SHP77 treated with DMSO at 0.1 percent for 48 hours (cell line): ENCODE data around the gene RNF121.

ENCODE experiments used
- DNase-seq: peaks from one replicate; lab custom pipeline; 2025; lab: John Stamatoyannopoulos, UW

The RNF121 gene

DNA sequence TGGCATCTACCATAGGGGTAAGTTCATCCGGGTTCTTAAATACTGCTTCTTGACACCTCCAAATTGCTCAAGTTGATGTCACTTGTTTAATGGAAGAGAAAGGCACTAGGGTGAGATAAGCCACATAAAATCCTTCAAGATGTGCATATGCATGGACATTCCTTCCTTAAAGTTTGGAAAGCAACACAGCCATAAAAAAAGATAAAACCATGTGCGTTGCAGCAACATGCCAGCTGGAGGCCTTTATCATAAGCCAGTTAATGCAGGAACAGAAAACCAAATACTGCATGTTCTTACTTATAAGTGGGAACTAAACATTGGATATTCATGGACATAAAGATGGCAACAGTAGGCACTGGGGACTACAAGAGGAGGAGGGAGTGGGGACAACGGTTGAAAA lies 61.9 kb downstream of the RNF121 start:
- no peak for DNase-seq

DNA sequence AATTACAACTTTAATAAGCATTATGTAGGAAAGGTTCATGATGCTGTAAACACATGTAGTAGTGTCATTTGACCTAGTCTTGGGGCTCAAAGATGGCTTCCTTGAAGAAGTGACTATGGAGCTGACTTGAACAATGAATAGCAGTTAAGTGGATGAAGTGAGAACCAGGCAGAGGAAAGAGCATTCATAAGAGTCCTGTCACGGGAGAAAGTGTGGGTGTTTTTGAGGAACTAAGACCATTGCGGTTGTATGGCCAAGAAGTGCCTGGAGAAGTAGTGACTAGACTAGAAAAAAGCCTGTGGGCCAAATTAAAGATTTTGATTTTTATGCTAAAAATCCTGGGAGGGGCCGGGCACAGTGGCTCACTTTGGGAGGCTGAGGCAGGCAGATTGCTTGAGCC lies 62.6 kb downstream of the RNF121 start:
- no peak for DNase-seq

DNA sequence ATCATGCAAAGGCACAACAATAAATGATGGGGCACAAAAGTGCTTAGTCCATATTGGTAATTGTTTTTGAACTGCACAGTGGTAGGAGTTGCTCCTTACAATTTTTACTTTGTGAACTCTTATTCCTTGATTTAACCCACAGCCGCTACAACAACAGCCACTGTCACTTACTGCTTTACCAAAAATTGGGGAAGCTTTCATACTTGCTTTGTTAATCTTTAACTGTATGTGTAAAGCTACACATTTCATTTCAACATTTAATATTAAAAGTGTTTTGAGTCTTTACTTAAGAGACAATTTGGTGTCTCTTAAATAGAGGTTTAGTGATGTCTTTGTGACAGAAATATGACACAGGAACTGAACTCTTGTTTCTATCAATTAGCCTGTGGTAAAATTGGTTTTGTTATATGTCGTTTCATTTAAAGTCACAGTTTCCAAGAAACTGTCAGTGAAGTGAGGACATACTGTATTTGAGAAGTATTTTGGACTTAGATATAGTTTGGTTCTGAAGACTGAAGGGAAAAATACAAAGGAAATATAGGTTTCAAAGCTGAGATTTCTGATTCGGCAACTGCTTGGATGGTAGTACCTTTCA lies 63.4 kb downstream of the RNF121 start:
- DNase-seq, result no peak

DNA sequence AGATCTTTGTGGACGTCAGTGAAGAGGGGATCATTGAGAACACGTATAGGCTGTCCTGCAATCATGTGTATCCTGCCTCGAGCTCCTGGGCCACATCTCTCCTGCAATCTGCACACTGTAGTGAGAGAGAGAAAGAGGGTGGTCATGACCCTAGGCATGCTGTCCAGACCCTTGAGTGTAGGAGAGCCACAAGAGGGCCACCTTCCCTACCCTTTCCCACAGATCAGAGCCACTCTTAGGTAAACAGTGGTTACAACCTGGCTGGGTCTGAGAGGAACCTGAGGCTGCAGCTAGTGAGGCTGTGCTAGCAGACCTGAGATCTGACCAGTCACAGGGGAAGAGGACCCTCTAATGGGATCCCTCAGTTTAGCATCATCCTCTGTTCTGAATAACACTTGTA lies 65.9 kb downstream of the RNF121 start:
- DNase-seq, result no peak

DNA sequence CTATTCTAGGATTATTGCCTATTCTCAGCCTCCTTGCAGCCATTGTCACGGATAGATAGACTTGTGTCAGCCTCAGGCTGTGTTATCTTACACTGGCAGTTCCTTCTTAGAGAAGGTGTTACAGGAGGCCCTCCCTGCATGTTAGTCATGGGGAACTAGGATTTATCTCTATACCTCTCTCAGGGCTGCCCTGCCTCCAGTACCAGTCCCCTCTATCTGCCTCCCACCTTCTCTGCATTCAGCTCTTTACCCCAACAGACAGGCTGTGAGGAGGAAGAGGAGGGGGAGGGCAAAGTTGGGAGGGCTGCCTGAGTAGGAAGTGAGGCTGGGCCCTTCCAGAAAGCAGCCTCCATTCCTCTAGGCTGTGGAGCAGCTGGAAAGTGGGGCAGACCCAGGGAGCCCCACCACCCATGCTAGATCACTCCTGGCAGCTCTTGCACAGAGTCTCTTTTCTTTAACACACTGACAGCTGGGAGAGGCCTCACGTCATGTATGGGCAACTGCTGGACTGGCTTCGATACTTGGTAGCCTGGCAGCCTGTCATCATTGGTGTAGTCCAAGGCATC lies 67.0 kb downstream of the RNF121 start:
- DNase-seq, result no peak

DNA sequence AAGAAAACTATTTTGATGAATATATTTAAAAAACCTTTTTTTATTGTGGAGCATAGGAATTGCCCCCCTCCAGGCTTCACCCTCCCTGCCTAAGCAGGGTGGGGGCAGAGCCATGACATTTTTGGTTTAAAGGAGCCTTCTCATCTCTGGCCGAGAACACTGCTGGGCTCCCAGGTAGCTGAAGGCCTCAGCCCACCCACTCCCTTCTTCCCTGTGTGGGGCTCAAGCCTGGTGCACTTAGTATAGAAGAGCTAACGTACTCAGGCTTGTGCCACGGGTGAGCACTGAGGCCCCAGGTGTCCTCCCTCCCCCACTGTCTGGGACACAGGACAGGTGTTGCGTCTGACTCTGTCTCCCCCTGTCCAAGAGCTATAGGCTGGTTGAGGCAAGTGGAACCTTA lies 67.7 kb downstream of the RNF121 start:
- DNase-seq, result no peak

DNA sequence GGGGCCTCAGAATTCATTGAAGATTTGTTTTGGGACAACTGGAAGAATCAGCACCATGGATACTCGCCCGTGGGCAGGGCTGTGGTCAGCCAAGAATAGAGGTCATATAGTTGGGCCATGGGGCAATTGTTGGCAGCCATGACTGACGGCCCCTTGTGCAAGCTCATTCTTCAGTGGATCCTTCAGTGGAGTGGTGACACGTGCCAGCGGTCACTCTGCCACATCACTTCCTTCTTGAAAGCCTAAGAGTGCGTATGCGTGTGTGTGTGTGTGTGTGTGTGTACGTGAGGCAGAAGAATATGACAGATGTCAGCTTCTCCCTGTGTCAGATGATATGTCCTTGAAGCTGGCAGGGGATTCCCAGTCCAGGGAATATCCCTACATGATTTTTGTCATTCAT lies 68.1 kb downstream of the RNF121 start:
- DNase-seq, result no peak

DNA sequence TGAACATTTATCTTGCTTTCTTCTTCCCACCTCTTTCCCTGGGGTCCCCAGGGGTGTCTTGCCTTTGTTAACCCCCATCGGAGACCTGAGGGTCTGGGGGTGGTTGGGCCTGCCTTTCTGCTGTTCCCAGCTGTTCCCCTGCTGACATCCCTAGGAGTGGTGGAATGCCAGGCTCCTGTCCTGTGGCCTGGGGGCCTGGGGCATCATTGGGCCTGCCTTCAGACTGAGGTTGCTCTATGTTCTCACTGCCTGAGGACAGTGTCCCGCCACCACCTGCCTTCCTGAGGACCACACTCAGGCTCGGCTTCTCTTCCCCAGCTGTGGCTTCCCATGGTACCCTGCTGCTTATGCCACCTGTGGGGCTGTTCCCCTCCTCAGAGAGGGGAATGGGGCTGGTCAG lies 68.7 kb downstream of the RNF121 start:
- no peak for DNase-seq

DNA sequence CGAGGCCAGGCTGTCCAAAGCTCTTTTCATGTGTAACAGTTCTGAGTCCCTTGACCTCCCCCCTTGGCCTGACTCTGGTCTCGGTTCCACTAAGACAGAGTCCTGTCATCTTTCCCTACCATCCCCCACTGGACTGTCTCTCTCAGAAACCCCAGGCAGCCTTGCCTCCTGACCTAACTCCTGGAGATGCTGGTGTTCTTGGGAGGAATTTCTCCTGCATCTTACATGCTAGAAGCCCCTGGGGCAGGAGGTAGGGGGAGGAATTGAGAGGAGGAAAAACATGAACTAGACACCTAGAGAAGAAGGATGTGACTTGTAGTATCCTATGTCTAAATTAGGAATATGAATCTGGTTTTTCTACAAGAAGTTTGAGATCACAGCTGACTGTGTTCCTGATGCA lies 69.2 kb downstream of the RNF121 start:
- DNase-seq, result no peak

DNA sequence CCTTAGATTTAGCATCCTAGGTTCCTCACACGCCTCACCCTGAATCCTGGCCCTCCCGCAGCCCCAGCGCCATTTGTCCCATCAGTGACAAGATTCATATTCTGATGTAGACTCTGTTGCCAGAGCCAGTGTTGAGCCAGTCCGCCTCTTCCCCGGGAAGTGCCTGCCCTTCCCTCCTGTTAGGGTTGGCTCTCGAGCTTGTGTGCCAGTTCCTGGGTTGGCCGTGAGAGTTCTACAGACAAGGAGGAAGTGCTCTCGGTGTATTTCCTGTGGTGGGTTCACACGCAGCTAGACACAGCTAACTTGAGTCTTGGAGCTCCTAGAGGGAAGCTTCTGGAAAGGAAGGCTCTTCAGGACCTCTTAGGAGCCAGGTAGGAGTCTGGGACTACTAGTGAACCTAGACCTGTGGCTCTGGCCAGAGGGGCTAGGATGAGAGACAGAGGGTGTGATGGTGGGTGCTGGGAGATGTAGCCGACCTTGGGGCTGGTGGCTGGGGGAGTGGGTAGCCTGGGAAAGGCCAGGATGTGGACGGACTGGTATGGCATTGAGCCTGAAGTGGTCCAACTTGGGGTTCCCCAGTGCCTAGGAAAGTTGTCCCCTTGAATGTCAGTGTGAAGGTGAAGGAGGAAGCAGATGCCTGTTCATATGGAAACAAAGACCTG lies 69.9 kb downstream of the RNF121 start, which contains the start of gene IL18BP:
Gene IL18BP (plus strand): TSS at position 261 of the 662 bp plus-strand sequence. CDS start 1,076 bp downstream, outside the sequence.
- DNase-seq, result no peak

DNA sequence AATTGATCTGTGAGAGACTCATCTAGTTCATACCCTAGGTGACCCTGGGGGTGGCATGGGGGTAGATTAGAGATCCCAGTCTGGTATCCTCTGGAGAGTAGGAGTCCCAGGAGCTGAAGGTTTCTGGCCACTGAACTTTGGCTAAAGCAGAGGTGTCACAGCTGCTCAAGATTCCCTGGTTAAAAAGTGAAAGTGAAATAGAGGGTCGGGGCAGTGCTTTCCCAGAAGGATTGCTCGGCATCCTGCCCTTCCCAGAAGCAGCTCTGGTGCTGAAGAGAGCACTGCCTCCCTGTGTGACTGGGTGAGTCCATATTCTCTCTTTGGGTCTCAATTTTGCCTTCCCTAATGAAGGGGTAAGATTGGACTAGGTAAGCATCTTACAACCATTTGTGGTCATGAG lies 70.5 kb downstream of the RNF121 start:
- DNase-seq, result no peak

DNA sequence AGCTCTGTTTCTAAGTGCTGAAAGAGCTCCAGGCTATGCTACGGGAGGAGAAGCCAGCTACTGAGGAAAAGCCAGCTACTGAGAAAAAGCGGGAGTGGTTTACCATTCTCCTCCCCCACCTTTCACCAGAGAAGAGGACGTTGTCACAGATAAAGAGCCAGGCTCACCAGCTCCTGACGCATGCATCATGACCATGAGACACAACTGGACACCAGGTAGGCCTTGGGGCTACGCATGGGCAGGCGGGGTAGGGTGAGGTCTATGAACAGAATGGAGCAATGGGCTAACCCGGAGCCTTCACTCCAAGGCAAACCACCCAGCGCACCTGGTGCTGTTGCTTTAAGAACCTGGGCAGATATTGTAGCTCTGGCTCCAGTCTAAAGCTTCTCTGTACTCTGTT lies 71.0 kb downstream of the RNF121 start:
- DNase-seq, result no peak

DNA sequence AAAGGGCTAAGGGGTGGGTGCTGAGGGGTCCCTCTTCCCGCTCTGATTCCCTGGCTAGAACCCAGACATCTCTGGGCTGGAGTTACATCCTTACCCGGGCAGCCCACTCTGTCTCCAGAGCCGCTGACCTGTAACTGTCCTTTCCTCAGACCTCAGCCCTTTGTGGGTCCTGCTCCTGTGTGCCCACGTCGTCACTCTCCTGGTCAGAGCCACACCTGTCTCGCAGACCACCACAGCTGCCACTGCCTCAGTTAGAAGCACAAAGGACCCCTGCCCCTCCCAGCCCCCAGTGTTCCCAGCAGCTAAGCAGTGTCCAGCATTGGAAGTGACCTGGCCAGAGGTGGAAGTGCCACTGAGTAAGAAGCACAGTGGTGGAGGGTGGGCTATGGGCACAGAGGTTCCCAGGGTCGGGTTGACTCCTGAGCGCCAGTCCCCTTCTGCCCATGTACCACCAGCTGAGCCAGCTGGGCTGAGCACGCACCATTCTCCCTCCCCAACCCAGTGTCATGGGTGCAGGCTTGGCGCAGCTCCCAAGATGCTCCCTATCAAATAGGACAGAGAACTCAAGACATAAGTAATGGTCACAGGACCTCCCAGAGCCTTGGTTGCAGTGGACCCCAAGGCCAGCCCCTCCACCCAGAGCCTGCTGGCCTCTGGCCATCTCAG lies 71.5 kb downstream of the RNF121 start:
- DNase-seq, result no peak

DNA sequence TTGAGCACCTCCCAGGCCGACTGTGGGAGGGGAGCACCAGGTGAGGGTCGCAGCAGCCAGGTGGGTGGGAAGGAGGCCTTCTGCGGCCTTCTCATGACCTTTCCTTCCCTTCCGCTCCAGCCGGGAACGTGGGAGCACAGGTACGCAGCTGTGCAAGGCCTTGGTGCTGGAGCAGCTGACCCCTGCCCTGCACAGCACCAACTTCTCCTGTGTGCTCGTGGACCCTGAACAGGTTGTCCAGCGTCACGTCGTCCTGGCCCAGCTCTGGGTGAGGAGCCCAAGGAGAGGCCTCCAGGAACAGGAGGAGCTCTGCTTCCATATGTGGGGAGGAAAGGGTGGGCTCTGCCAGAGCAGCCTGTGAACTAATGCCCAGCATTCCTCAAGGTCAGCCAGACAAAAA lies 72.4 kb downstream of the RNF121 start:
- DNase-seq, result no peak

DNA sequence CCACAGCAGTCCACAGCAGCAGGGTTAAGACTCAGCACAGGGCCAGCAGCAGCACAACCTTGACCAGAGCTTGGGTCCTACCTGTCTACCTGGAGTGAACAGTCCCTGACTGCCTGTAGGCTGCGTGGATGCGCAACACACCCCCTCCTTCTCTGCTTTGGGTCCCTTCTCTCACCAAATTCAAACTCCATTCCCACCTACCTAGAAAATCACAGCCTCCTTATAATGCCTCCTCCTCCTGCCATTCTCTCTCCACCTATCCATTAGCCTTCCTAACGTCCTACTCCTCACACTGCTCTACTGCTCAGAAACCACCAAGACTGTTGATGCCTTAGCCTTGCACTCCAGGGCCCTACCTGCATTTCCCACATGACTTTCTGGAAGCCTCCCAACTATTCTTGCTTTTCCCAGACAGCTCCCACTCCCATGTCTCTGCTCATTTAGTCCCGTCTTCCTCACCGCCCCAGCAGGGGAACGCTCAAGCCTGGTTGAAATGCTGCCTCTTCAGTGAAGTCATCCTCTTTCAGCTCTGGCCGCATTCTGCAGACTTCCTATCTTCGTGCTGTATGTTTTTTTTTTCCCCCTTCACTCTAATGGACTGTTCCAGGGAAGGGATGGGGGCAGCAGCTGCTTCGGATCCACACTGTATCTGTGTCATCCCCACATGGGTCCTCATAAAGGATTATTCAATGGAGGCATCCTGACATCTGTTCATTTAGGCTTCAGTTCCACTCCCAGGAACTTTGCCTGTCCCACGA lies 73.2 kb downstream of the RNF121 start:
- no peak for DNase-seq

DNA sequence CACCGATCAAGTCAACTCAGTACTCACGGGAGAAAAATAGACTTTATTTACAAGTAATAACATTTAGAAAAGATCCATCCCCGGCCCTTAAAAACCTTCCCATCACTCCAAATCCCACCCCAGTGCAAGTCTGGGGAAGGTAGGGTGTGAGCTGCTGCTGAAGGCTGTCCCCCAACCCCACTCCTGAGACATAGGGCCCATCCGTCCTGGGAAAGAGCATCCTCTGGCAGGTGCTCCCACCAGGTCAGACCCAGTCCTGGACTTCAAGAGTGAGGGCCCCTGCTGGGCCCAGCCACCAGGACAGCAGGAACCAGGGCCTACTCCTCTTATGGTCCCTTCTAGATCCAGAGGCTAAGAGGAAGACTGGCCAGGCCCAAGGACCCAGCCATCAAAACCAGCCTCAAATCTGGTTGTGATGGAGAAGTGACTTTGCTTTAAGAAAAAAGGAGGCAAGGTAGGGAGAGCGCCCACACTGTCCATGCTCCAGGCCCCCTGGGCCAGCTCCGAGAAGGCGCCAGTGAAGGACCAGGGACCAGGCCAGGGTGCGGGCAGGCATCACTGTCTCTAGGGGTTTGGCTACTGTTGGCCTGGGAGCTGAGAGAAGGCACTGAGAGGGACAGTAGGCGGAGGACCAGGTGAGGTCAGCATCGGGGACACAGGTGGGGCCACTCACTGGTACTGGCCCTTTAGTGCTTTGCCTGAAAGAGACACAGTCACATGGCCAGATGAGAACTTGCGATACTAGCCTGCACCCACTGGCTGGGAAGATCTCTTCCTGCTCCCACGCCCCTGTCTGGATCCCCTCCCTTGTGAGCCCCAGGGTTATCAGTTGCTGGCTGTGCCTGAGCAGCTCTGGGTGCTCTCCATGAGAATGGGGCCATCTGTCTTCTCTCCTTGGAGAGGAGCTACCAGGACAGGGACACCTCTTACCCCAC lies 74.3 kb downstream of the RNF121 start:
- no peak for DNase-seq

DNA sequence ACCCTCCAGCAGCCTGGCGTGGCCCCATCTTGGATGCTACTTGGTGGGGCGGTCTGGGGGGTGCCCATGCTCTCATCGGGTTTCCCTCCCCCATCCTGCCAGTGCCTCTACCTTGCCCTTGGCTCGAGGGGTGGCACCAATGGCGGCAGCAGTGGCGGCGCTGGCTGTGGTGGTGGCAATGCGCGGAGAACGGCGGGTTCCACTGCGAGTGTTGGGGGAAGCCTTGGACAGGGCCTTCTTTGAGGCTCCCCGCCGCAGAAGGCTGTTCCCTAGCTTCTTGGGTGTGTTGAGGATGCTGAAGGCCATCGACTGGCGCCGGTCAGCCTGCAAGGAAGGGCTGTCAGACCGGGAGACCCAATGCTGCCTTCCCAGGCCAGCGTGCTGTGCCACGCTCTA lies 74.9 kb downstream of the RNF121 start:
- DNase-seq, result no peak

DNA sequence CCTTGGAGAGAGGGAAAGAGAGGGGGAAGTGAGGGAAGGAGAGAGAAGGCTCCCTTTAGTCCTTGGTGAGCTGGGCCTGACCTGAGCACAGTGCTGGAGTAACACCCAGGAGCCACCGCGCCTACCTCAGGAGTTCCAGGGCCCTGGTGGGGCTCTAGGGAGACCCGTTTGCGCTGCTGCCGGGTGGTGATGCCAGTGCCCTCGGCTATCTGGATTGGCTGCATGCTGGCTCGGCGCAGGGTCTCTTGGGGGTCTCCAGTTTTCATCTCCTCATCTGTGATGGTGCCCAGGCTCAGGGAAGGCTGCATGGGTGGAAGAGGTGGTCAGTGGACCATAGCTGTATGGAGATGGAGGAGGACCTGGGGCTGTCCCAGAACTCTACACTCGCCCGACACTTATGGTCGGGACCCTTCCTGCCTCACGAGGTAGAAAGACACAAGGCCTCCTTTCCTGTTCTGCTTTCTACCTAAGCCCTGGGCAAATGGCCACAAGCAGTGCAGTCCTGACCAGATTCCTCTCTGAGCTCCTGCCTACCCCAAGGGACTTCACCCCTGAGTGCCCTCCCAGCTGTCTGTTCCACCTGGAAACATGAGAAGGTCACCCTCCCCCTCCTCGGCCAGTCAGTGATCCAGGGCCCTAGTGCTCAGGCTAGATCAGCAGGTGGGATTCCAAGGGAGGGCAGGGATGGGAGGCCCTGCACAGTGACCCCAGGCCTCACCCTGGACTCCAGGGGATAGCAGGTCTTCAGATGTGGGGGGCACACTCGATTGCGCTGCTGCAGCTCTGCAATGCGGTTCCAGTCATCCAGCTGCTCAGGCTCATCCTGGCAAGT lies 75.9 kb downstream of the RNF121 start:
- DNase-seq, result no peak

DNA sequence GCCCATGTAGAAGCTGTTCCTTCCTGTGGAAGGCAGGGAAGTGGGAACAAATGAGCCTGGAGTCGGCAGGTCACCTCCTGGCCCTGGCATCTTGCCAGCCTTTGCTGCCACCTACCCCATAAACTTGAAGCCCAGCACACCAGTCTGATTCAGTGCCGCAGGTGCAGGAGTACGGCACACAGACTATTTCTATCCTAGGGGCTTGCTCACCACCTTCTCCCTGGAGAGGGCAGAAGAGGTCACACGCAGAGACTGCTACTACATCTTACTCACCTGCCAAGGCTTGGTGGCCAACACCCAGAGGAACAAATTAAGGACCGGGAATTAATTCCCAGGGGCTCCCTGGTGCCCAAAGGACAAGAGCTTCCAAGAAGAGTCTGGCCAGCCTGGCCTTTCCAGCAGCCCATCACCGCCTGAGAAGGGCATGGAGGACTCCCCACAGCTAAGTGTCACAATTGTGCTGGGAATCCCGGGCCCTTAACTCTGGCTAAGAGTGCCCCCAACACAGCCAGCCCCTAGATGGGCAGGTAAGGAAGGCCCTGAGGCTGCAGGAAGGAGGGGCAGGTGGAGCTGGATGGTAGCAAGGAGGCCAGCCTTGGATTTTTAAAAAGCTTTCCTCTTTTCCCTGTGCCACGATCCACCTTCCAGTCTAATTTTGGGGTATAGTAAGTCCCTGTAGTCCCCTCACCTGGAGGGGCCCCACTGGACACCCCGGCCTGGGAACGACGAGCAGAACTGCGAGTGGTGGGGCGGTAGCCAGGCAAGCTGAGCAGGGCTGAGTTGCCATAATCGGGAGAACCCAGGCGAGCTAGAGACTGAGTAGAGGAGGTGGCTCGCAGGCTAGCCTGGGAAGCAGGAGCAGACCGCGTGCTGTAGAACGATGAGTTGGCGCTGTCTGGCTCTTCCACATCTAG lies 76.8 kb downstream of the RNF121 start:
- no peak for DNase-seq
